ENCODE results near the gene ARSB.
A peak's percentile ranks its signal among the peaks of the same experiment; 100 is the strongest.
"Not testable (repeated sequence)": the region's sequence is repeated elsewhere in the genome, so short reads cannot be mapped to it uniquely, and the experiment has no call there.

Gene ARSB

DNA sequence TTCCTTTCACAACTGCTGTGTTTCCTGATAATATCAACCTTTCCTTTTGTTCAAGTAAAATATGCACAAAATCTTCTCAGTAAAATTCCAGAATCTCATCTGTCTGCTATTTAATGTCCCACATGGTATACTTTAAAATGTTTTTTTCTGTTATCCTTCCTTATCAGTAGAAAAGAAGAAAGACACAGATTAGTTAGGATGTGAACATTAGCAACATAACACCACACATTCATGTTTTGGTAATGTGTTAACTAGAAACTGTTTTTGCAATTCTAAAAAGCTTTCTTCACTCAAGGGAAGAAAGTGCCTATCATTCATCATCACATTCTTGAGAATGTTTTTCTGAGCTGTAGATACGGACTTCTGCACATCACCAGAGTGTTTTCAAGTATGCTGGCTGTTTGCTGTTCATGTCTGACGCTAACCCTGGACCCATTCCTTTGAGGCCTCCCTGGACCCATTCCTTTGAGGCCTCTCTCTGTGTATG lies 10.5 kb upstream of the ARSB start:
- no peak for DNase-seq (ENCODE audit: low read depth)

DNA sequence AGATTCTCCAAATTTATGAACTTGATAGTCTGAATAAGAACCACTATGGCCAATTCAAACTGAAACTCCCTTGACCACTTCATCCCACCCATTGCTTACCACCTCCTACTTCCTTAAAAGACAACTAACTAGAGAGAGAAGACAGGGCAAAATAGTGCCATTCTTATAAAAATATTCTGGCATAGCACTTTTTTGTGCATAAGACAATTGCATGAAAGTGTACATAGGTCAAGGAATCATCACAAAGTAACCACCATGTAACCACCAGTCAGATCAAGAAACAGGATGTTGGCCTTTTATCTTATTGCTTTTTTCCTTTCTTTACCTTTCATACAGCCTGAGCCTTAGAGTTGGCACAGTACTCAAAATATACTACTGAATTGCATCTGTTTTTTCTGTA lies 8.1 kb upstream of the ARSB start:
- DNase-seq (ENCODE audit: low read depth), result no peak

DNA sequence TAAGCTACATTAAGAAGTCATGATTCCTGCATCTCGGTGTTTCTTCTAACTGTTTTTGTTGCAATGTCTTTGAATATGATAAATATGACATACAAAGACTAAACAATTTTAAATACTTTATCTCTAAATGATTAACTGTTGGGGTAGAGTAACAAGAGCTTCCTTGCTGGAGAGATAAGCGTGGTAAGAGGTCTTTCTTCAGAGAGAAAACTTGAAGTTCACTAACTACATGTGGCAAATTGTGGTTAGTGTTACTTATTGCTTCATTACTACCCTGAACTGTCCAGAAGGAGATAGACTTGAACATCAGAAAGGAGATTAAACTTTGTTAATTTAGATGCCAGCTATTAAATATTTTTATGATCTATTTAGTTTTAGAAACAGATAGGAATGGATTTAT lies 7.0 kb upstream of the ARSB start:
- no peak for DNase-seq (ENCODE audit: low read depth)

DNA sequence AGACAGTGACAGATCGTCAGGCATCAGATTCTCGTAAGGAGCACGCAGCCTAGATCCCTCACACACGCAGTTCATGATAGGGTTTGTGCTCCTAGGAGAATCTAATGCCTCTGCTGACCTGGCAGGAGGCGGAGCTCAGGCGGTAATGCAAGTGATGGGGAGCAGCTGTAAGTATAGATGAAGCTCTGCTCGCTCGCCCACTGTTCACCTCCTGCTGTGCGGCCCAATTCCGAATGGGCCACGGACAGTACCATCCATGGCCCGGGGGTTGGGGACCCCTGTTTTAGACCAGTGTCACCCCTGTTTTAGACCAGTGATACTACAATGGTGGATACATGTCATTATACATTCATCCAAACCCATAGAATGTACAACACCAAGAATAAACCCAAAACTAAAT lies 4.0 kb upstream of the ARSB start:
- no peak for DNase-seq (ENCODE audit: low read depth)

DNA sequence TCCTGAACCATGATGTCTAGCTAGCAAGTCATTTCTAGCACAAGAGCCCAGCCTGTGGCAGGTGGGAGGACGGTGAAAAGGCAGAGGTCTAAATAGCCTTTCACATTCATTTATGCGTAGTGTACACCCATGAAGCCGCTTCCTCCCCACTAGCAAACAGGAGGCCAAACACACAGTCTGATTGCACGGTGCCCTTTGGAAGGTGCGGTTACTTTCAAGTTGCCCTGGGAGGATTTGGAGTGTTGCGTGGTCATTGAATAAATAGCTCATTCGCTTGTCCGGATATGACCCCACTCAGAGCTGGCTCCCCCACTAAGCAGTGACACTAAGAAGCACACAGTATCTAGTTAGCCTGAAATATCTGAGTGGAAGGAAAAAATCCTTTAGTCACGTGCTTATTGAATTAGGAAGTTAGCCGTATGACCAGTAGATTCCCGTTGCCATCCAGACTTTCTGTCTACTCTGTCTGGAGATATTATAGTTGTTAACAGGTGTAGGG lies 664 bp upstream of the ARSB start:
- peak; percentile 43 for DNase-seq (ENCODE audit: low read depth)

DNA sequence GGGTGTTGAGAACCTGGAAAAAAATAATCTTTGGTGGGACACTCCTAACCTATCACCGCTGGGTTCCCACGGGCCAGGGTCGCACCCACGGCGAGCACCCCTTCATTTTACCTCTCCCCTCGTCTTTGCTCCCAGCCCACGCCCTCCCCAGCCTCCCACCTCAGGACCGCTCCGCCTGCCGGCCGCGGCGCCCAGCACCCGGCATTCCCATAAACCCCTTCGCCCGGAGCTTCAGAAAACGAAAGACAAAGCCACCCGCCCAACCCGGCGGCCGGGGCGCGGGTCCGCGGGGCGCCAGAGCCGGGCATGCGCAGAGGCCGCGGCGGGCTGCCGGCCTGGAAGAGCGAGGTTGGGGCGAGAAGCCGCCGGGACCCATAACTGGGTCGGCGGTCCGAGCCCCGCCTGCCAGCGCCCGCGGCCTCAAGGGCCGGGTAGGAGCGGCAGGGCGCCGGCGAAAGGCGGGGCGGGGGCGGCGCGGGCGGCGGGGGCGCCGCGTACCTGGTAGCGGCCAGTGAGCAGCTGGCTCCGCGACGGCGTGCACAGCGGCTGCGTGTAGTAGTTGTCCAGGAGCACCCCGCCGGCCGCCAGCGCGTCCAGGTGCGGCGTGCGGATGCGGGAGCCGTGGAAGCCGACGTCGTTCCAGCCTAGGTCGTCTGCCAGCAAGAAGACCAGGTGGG lies 533 bp downstream of the ARSB start:
- peak; percentile 76 for DNase-seq (ENCODE audit: low read depth)

DNA sequence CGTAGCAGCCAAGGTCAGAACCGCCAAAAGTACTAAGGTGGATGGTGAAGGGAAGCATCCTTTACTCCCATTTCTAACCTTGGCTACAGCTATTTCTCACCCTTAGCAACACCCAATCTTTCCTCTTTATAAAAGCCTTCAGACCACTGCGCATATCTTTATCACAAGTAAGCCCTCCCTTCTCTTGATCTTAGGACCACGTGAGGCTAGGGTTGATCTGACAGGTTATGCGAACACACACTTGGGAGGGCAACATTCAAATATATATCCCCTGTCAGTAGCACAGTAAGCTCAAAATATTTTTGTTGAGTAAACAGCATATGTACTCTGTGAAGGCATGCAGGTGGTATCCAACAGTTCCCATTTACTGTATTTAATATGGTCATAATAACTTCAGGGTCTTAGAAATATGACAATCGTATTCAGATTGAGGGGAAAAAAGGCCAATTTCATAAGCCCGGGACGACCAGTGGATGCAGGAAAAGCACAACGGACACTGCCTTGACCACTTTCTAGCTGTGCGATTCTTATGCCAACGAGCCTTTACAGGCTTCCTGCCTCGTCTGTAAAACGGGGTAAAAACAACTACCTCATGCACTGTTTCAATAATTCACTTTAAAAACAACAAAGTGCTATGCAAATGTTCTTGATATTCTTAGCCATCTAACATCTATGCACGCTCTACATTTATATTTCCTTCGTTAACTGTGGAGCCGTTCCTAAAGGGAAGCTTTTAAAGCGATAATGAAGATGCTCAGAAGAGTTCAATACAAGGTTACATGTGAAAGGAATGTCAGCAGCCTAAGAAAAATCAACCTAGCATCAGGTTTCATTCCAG lies 1.3 kb downstream of the ARSB start:
- DNase-seq (ENCODE audit: low read depth), result no peak

DNA sequence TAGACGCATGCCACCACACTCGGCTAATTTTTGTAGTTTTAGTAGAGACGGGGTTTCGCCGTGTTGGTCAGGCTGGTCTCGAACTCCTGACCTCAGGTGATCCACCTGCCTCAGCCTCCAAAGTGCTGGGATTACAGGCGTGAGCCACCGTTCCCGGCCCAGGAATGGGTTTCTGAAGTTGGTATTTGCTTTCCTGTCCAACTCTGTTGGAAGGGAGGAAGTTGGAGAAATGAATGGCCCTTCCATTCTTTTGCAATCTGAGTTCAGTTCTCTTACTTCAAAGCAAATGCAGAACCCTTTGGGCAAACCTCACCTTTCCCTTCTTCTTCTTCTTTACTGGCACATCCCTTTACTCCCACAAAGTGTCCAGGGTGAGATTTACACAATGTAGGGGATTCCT lies 1.9 kb downstream of the ARSB start:
- not testable (repeated sequence) for DNase-seq (ENCODE audit: low read depth)

DNA sequence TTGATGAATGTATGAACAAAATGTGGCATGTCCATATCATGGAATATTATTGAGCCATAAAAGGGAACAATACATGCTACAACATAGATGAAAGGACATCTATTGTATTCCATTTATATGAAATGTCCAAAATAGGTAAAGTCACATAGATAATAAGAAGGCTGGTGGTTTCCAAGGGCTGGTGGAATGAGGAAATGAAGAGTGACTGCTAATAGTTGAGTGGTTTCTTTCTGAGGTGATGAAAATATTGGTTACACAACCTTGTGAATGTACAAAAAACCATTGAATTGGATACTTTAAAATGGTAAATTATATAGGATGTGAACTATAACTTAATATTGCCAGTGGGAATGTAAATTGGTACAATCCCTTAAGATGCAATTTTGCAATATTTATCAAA lies 5.2 kb downstream of the ARSB start:
- DNase-seq (ENCODE audit: low read depth), result no peak

DNA sequence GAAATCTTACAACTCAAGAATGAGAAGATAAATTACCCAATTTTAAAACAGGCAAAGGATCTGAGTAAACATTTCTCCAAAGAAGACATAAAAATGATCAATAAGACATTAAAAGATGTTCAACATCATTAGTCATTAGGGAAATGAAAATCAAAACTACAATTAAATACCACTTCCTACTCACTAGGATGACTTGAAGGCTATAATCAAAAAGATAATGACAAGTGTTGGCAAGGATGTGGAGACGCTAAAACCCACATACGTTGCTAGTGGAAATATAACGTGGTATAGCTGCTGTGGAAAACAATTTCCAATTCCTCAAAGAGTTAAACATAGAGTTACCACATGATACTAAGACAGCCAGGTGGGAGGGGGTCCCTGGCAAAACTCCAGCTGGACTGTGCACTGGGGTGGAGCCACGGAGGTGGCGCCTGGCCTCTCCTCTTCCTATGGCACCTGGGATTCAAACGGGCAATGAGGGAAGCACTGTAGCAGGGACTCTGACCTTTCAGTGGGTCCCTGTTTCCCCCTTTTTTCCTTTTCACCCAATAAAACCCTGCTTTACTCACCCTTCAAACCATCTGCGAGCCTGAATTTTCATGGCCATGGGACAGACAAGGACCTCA lies 5.9 kb downstream of the ARSB start:
- DNase-seq (ENCODE audit: low read depth), result no peak

DNA sequence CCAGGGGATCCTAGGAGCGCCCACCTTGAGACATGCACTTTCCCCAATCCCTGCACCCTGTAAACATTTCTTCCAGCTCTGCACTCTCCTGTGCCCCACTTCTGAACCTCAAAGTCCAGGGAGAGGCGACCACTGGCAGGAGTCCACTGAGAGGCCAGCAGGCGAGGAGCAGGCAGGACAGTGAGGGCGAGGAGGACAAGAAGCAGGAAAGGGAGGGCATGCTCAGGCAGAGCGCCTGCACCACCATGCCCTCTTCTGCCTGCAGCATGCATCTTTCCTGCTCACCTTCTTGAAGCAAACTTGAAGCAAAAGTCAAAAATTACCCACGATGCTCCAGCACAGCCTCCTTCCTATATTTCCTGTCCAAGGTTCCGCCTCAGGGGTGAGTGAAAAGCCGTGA lies 10.1 kb downstream of the ARSB start:
- no peak for DNase-seq (ENCODE audit: low read depth)

DNA sequence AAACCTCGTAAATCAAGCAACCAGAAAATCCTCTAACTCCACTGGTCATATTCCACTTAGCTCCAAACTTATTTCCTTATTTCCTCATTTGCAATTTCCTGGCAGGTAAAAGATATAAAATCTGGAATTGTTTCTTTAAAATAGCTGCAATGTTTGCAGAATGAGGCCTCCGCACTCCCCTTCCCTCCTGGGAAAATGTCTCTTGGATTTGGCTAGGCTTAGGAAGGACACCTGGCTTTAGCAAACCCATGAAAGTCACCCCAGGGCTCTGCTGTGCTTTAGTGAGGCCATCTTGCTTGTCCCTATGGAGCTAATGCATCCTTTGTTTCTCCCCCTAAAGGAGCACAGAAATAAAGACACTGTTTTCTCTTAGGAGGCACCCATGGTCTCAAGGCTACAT lies 10.5 kb downstream of the ARSB start:
- no peak for DNase-seq (ENCODE audit: low read depth)

DNA sequence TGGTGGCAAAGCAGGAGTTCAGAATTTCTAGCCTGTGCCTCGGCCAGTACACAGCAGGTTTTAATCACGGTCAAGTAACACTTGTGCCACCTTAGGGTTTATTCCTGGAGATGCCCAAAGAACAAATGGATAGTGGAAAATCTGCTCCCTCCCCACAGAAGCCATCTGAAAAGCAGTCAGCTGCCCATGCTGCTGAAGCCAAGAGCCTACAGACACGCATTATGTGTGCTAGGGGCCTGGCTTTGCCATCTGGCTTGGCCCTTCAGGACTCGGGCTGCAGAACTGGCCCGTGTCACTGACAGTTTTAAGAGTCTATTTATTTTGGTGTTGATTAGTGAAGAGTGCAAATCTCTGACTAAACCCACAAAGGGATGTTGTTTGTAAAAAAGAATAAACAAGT lies 11.1 kb downstream of the ARSB start:
- no peak for DNase-seq (ENCODE audit: low read depth)

DNA sequence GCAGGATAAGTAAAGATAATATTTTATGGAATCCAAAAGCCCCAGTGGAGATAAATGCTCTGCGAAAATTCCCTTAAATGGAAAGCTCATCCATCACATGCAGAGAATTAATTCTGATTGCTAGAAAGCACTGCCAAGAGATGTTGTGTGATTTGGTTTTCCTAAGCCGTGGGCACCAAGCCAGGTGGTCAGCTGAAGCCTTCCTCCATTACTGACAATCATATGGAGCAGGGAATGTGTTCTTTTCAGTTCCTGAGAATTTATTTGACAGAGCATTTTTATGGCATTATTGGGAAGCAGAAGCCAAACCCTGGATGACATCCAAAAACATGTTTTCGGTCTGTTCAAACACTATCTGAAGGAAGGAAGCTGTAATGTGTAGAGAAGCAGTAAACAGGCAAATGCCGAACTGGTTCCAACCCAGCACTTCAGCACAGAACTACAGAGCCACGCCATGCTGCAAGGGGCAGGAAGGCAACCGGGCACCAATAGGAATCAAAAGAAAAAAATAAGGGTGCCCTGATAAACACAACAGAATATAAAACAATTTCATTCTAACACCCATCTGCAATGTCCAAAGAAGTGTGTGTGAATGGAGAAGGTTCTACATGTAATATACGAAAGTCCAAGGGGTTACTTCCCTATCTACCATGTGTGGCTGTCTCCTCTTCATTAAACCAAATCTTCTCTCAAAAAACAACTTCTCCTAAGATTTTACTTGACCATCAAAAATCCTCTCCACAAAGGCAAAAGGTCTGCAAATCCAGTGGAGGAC lies 12.3 kb downstream of the ARSB start:
- DNase-seq (ENCODE audit: low read depth), result no peak

DNA sequence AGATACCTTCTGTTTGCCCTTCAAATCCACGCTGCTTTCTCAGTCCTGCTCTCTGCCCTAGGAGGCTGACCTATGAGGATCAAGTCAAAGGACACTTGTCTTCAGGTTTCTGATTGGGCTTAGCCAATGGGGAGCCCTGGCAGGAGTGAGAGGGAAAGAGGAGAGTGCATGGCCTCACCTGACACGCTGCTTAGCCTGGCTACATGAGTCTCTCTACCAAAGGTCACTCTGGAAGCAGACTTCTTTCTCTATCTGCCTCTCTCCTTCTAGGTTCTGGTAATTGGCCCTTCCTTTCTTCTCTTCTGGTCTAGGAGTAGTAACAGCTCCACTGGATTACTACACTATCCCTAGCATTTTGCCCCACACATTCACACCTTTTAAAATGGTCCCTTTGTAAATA lies 13.1 kb downstream of the ARSB start:
- no peak for DNase-seq (ENCODE audit: low read depth)

DNA sequence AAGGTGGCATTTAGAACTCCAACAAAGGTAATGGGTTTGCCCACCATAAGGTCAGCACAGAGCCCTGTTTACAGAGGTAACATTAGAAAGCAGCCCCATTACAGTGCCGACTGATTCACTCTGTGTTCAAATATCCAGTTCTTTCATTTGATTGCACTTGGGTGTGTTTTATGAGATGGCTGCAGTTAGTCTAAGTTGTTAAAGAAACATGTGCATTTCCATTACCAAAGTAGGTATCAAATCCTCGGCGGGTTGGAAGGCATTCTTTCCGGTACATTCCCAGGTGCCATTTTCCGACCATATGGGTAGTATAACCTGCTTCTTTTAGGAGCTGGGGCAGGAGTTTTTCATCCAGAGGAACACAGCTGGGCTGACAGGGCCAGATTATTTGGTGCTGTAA lies 16.3 kb downstream of the ARSB start:
- DNase-seq (ENCODE audit: low read depth), result no peak

DNA sequence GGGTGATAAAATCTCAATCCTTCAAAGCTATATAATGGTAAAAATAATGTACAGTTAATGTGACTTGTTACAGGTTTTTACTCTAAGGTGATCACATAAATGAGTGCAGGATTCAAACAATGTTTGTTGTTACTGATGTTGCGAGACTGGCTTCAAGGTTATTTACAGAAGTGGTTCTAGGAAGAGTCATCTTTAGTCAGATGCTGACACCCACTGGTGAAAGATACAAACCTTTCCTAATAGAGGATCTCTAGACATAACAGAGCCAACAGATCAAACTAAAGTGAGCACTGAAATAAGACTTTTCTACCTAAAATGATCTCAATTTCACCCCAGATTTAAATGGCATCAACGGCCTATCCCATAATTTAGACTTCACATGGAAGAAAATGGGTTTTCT lies 20.2 kb downstream of the ARSB start:
- DNase-seq (ENCODE audit: low read depth), result no peak

DNA sequence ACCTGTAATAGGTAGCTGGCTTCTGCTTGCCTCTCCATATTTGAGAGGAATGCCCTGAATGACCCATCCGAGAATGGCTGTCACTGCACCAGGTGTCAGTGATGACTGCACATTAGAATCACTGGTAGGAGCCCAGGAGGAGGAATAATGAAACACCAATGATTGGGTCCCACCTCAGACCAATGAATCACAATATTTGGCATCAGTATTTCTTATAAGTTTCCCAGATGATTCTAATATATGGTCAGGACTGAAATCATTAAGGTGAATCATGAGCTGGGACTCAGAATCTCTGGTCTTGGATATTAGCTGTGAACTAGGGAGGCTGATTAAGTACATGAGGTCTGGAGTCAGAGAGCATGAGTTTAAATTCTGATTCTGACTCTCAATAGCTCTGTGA lies 23.4 kb downstream of the ARSB start:
- no peak for DNase-seq (ENCODE audit: low read depth)

DNA sequence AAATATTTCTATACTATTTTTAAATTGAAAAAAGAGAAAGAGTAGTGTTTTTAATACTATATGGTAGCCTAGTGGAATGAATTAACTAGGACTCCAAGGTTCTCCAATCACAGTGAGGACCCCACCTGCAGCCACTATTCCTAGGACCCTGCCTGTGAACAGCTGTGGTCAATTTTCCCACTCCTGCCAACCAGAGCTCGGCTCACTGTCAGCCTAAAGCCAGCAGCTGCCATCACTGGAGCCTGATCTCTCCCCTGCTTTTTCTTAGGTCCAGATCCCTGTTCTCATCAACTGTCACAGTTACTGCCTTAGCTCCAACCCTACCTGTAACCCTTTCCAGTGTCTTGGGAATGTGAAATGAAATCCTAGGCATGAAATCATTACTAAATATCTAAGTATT lies 25.3 kb downstream of the ARSB start:
- no peak for DNase-seq (ENCODE audit: low read depth)

DNA sequence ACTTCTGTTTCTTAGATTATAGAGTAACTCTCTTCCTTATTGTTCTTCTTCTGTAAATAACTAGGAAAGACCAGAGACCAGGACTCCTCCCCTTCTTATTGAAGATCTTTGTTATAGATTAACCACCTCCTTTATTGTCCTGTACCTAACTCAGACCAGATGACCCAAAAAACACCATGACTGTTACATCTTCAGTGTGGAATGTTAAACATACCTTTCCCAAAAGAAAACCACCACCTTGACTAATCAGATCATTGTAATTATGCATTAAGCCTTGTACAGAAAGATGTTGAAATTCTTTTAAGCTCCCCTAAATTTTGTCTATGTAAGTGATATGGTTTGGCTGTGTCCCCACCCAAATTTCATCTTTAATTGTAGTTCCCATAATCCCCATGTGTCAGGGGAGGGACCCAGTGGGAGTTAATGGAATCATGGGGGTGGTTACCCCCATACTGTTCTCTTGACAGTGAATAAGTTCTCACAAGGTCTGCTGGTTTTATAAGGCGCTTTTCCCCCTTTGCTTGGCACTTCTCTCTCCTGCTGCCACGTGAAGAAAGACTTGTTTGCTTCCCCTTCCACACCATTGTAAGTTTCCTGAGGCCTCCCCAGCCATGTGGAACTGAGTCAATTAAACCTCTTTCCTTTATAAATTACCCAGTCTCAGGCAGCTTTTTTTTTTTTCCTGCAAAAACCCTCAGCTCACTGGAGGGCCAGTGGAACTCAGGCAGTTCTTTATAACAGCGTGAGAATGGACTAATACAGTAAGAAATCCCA lies 26.3 kb downstream of the ARSB start:
- DNase-seq (ENCODE audit: low read depth), result no peak

DNA sequence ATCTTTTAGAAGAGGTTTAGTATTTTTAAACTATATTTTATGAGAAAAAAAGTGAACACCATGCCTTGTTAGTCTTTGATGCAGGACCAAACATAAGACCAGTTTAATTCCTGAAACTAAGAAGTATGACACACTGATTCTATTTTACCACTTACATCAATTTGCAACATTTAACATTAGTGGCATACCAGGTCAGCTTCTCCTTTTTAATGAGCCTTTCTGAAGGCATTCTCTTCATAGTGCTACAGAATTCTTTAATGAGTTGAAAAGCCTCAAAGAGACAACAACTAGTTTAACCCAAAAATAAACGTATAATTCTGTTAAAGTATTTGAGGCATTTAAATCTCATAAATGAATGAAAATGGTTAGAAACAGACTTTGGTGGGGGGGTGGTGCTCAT lies 28.2 kb downstream of the ARSB start:
- DNase-seq (ENCODE audit: low read depth), result no peak
